GM18502 (cell line): ENCODE results near the gene NFIL3.
"Not testable (repeated sequence)": the region's sequence is repeated elsewhere in the genome, so short reads cannot be mapped to it uniquely, and the experiment has no call there.

Experiments used
- ATAC-seq: cut with Tn5 transposase; IDR thresholded peaks from one replicate; pipeline ENCODE4 v1.9.1; 2021; ENCODE audit warnings: mild to moderate bottlenecking; ENCODE audit not compliant: unreplicated experiment, poor library complexity

The NFIL3 gene

GRCh38 chr9:91423785-91424402 is at the start of gene NFIL3:
TSS of gene NFIL3 (minus strand) at chr9:91423832. CDS start at chr9:91410734, 13,098 bp downstream.
- peak; percentile 79 for ATAC-seq

GRCh38 chr9:91471524-91471923 is 47.9 kb upstream of the NFIL3 start:
- ATAC-seq, result not testable (repeated sequence)

- ATAC-seq, result no peak
These were observed 41.8 kb upstream of the NFIL3 start for GRCh38 chr9:91465420-91465819.

- no peak for ATAC-seq
These were observed 35.3 kb upstream of the NFIL3 start for GRCh38 chr9:91458906-91459305.

DNA sequence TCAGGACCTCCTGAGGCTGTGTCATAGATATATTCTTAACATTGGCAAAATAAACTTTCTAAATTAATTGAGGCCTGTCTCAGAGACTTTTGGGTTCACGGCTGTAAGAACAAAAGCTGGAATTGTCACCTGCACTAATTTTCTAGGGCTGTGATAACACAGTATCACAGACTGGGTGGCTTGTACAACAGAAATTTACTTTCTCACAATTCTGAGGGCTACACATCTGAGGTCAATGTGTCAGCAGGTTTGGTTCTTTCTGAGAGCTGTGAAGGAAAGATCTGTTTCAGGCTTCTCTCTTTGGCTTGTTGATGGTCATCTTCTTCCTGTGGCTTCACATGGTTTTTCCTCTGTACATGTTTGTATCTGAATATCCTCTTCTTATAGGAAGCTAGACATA is 29.2 kb upstream of the NFIL3 start:
- ATAC-seq, result no peak

DNA sequence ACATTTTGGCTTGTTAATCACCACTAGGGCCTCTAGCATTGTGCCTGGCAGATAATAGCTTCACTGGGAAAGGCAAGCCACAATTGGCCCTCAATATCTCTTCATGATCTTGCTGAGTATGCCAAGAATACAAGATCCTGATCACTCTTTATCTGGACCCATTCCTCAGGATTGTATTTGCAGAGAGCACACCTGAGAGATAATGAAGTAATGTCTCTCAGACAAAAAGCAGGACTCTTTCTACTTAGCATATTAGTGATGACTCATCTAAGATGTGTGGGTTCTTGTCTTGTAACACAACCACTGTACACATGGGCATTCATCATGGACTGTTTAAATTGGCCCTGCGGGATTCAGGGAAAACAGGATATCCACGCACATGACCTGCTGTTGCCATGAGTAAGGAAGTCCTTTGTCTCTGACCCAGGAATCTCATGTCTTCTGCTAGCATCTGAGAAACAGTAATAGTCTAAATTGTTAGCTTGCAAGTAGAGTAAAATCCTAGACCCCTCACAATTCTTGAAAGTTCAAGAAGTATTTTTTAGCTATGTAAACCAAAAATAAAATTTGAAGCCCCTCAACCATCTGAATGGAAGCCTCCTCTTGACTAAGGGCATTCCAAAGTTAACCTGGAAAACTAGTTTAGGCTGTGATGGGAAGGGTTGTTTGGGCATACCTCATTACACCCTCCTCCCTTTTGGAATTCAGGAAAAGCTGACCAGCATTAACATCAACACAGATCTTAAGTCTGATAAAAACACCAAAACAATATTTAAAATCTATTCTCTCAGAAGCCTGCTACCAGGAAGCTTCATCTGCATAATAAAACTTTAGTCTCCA is 28.0 kb upstream of the NFIL3 start:
- ATAC-seq, result no peak

DNA sequence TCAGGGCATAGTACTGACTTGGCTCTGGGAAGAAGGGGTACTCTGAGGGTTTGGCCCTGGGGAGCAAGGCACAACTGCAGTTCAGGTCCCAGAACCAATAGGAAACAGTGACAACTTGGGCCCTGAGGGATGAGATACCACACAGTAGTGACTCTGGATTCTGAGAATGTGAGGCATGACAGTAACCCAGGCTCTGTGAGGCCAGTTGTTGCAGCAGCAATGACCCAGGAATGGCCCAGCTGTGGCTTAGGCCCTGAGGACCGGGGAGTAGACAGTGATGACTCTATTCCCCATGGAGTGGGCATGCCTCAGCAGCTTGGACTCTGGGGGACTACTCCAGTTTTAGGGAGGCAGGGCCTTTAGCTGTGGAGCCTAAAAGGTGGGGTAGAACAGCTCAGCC is 21.5 kb upstream of the NFIL3 start:
- no peak for ATAC-seq

GRCh38 chr9:91443994-91444392 is 20.4 kb upstream of the NFIL3 start:
- ATAC-seq, result no peak

DNA sequence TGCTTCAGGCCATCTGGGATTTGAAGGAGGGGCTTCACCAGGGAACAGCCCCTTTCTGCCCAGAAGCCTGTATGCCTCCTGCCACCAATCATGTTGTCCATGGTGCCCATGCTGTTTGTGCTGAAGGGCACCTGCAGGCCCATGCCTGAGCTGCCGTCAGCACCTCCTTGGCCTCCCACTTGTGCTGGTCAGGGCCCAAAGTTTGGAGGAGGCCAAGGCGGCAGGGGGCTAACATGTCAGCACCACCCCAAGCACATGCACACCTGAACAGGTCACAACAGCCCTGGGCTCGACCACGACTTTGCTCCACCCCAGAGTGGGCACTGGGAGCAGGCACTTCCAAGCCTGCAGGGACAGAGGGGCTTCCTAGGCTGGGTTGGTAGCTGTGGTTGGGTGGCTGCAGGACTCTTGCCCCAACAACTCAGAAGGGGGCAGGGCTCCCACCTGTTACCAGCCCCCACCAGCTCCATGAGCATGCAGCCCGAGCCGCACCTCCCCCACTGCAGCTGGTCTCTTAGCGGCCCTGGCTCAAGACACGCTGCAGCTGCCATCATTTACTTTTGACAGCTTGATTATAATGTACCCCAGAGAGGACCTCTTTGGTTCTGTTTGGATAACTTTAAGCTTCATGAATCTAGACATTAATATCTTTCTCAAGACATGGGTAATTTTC is 19.8 kb upstream of the NFIL3 start:
- ATAC-seq, result no peak

- ATAC-seq, result no peak
These were observed 13.2 kb upstream of the NFIL3 start for GRCh38 chr9:91436841-91437240.

DNA sequence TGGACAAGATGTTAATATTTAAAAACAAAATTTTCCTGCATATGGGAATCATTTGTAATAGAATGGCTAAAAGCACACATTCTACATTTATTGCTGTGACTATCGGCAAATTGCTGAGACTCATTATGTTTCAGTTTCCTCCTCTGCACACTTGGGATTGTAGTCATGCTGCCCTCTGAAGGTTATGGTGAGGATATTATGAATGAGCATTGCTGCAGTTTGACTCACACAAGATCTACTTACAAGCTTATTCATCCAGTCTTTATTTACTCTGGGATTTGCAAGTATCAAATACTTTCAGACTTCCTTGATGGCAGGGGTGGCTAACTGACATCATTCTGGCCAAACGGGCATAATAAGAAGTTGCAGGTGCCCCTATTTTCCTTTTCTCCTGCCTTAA is 9.5 kb upstream of the NFIL3 start:
- ATAC-seq, result no peak

GRCh38 chr9:91431485-91431884 is 7.9 kb upstream of the NFIL3 start:
- ATAC-seq, result no peak

DNA sequence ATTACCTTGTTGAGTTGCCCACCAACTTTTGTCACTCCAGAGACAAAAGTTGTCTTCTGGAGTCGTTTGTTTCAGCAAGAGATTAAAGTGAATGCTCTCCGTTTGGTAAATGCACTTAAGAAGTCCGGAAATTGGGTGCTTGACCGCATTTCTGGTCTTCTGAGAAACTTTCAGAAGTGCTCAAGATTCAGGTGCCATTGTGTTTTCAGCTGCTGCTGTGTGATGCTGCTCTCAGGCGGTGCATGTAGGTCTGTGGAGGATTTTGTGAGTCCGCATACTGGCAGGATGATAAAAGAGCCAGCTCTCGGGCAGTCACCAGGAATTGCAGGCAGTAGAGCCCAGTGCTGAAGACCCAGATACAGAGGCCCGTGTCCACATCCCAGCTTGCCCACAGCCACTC is 5.9 kb upstream of the NFIL3 start:
- no peak for ATAC-seq

DNA sequence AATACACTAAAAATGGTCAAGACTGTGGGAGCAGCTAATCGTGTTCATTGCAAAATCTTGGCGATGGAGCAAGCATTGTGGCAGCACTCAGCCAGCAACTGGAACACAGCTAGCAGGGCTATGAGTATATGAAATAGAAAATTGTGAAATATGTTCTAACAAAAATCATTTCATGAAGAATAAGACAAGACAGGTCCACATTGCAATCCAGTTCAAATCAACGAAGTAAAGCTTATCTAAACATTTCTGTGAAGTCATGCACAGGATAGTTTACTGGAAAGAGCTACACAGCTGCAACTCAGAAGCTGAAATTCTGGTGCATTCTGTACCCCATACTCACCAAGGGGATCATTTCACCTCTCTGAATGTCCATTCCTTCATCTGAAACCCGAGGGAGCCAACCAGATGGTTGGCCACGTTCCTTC is 5.3 kb upstream of the NFIL3 start:
- no peak for ATAC-seq

- no peak for ATAC-seq
These were observed 4.8 kb upstream of the NFIL3 start for GRCh38 chr9:91428436-91428835.

GRCh38 chr9:91427873-91428272 is 4.2 kb upstream of the NFIL3 start:
- no peak for ATAC-seq

GRCh38 chr9:91426123-91426745 is 2.6 kb upstream of the NFIL3 start:
- no peak for ATAC-seq

- ATAC-seq, result no peak
These were observed 1.6 kb upstream of the NFIL3 start for GRCh38 chr9:91425271-91425670.

GRCh38 chr9:91424403-91425176 is 958 bp upstream of the NFIL3 start:
- ATAC-seq, result peak; percentile 6
